Small intestine (tissue), 16 donors: ENCODE results near the gene PPM1B. TPM values are rescaled to one million over a fixed set of nuclear protein-coding genes. Genes with fewer than 3 reads are reported as not detected.

ENCODE experiments used
- DNase-seq, 2 donors: peaks; one replicate each; pipeline versions ENCODE4 v3.0.0 to v3.0.0-alpha.2; 2013
- FAIRE-seq: peaks from 2 replicates; lab custom pipeline; 2012; peaks lifted over from hg19 to GRCh38; lab: Jason Lieb, UNC
- H3K27ac ChIP-seq, 3 donors: one replicate each; pipeline ENCODE4 v1.5.1; 2013; ENCODE audit warnings: low read length in 2 of 3, mild to moderate bottlenecking in 2 of 3, control low read depth in 1 of 3, inconsistent platforms in 1 of 3, low read depth in 1 of 3, moderate library complexity in 1 of 3
- H3K27me3 ChIP-seq, 3 donors: one replicate each; pipeline ENCODE4 v1.6.1; 2013; ENCODE audit warnings: low read length in 3 of 3, inconsistent platforms in 1 of 3; ENCODE audit not compliant: control insufficient read depth in 3 of 3, insufficient read depth in 3 of 3
- H3K36me3 ChIP-seq, 3 donors: one replicate each; pipeline ENCODE4 v1.6.1; 2013; ENCODE audit warnings: low read length in 3 of 3, inconsistent platforms in 1 of 3, low read depth in 1 of 3, mild to moderate bottlenecking in 1 of 3, moderate library complexity in 1 of 3; ENCODE audit not compliant: control insufficient read depth in 3 of 3, insufficient read depth in 2 of 3
- H3K4me1 ChIP-seq, 3 donors: one replicate each; pipeline ENCODE4 v1.6.1; 2013; ENCODE audit warnings: low read length in 2 of 3, inconsistent platforms in 1 of 3, low read depth in 1 of 3, mild to moderate bottlenecking in 1 of 3, moderate library complexity in 1 of 3; ENCODE audit not compliant: control insufficient read depth in 3 of 3, insufficient read depth in 2 of 3
- H3K4me3 ChIP-seq, 3 donors: one replicate each; pipeline ENCODE4 v1.5.1; 2013; ENCODE audit warnings: low read length in 3 of 3, control low read depth in 1 of 3, inconsistent platforms in 1 of 3, low read depth in 1 of 3, mild to moderate bottlenecking in 1 of 3, moderate library complexity in 1 of 3
- H3K9me3 ChIP-seq, 2 donors: one replicate each; pipeline ENCODE4 v1.6.1; 2013; ENCODE audit warnings: low read depth in 1 of 2, low read length in 1 of 2; ENCODE audit not compliant: control insufficient read depth in 2 of 2, insufficient read depth in 1 of 2
- WGBS, 3 donors: extraction: QIAGEN DNeasy Blood & Tissue Kit; methylation state at CpG; one replicate each; pipeline ENCODE4 v1.1.7; 2013; 5-methylcytosine and 5-hydroxymethylcytosine counted together
- long read RNA-seq, 10 donors: transcript quantifications; one replicate each; lab custom pipeline, GENCODE V29; 2026
- polyA plus RNA-seq, 4 donors: library from polyadenylated mRNA; stranded (reverse) in 3 of 4; unstranded in 1 of 4; fragments of 200-250 nt in 3 of 4; fragments of 120-200 nt in 1 of 4; gene quantifications; one replicate each; pipeline versions ENCODE4 v1.2.1 to v1.2.3, GENCODE V29; 2013
- donor health status: healthy with polysubstance abuse.
- donor health status: control.
- donor health status: control.
- donor health status: Bipolar disorder and iron deficiency.
- donor health status: healthy.

The PPM1B gene
- 10 to 100 TPM; 24.3 to 38.9 (median 28.4) TPM for polyA plus RNA-seq
- long read RNA-seq, donor 1 = 0 reads
- long read RNA-seq, donor 2, partial matches to known transcripts = 0 of 3 reads
- long read RNA-seq, donor 2, other reads (novel, unspliced or antisense) = 0 of 3 reads
- long read RNA-seq, donor 3, partial matches to known transcripts = 5 of 10 reads
- long read RNA-seq, donor 3, other reads (novel, unspliced or antisense) = 0 of 10 reads
- long read RNA-seq, donor 4 = 0 reads
- long read RNA-seq, donor 5 = 0 reads
- long read RNA-seq, donor 6, partial matches to known transcripts = 0 of 2 reads
- long read RNA-seq, donor 6, other reads (novel, unspliced or antisense) = 0 of 2 reads
- long read RNA-seq, donor 7 = 0 reads
- long read RNA-seq, donor 8 = 0 reads
- long read RNA-seq, donor 9, partial matches to known transcripts = 0 of 1 reads
- long read RNA-seq, donor 9, other reads (novel, unspliced or antisense) = 0 of 1 reads
- long read RNA-seq, donor 10, transcript PPM1B-201 (6 exons, 2,606 nt) = major isoform, 8 of 11 reads
- long read RNA-seq, donor 10, partial matches to known transcripts = 0 of 11 reads
- long read RNA-seq, donor 10, other reads (novel, unspliced or antisense) = 0 of 11 reads

DNA sequence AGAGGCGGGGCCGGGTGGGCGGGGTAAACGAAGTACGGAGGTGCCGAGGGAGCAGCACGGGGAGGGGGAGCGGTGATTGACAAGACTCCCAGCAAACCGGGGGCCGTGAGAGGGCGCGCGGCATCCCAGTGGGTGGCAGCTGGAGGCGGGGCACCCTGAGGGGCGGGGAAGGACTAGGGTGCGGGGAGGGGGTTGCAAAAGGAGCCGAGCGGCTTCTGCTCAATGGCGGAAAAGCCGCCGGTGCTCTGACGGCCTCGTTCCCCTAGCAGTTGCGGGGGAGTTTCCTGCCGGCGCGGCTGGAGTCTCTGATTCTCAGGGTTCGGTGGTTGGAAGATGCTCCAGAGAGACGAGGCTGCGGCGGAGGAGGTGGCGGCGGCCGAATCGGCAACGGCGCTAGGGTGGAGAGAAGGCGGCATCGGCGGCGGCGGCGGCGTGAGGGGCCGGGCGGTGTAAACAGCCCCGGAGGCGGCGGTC, at the start of gene PPM1B:
Gene PPM1B, plus strand, starts transcription at position 195 of the 474 bp plus-strand sequence. CDS start 32,325 bp downstream, outside the sequence.
- H3K4me1 ChIP-seq = peaks cover 0 to 8% (median 0%) of the 10 kb centered on the region in 3 donors
- FAIRE-seq (no peak), DNase-seq (peak in 1 of 2 donors; percentile 99)
- WGBS, 3 donors = 0 to 1% (median 1%) methylated on average over 32 to 49 of the region's 49 CpGs
- H3K36me3 ChIP-seq = no peaks in the 10 kb centered on the region
- H3K27me3 ChIP-seq = peaks cover 0 to 2% (median 0%) of the 10 kb centered on the region in 3 donors
- H3K27ac ChIP-seq = peak within 1 kb of the TSS; percentile 94 to 100 (median 97)
- peaks cover 0 to 6% of the 10 kb centered on the region in 2 donors for H3K9me3 ChIP-seq
- peak within 1 kb of the TSS; percentile 90 to 98 (median 93) for H3K4me3 ChIP-seq

- H3K9me3 ChIP-seq = no peaks in the 10 kb centered on the region
- H3K27ac ChIP-seq = no peak overlapping the region
- DNase-seq = no peak
- H3K4me1 ChIP-seq = no peaks in the 10 kb centered on the region
- H3K36me3 ChIP-seq = no peaks in the 10 kb centered on the region
- no peaks in the 10 kb centered on the region for H3K27me3 ChIP-seq
- no peak overlapping the region for H3K4me3 ChIP-seq
- FAIRE-seq = no peak
These were observed 48.8 kb upstream of the PPM1B start for GRCh38 chr2:44119878-44120277.

DNA sequence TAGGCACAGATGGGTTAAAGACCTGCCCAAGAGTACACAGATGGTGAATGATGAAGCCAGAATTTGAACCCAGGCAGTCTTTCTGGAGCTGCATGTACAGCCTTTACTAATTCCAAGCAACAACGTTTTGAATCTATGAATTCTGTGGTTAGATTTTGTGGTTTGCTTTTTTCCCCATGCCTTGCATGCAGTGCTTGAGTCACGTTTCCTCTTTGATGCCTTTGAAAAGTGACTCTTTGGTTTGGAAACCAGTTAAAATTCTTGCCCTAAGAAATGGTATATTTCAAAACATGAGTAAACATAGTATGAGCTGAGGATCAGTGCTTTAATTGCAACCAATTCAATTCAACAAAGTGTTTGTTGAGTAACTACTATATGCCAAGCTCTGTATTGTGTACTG, 48.2 kb upstream of the PPM1B start:
- Histone ChIP-seq H3K36me3 (no peaks in the 10 kb centered on the region), H3K27me3 (no peaks in the 10 kb centered on the region), H3K27ac (no peak overlapping the region), H3K9me3 (no peaks in the 10 kb centered on the region), H3K4me1 (no peaks in the 10 kb centered on the region), H3K4me3 (no peak overlapping the region)
- DNase-seq = no peak
- 54 to 66% (median 64%) methylated on average over 2 of the region's 2 CpGs for WGBS, 3 donors
- no peak for FAIRE-seq

DNA sequence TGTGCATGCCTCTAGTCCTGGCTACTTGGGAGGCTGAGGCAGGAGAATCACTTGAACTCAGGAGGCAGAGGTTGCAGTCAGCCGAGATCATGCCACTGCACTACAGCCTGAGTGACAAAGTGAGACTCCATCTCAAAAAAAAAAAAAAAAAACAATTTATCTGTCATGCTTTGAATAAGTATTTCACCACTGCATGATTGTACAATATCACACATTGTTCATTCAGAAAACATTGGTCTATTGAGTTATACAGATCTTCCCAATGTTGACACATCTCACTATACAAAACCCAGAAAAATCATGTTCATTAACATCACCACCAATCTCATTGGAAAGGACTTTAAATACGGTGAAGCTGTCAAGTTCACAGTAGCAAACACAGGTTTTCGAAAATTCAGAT, 46.8 kb upstream of the PPM1B start:
- Histone ChIP-seq H3K27ac (no peak overlapping the region), H3K27me3 (no peaks in the 10 kb centered on the region), H3K4me3 (no peak overlapping the region), H3K9me3 (no peaks in the 10 kb centered on the region), H3K4me1 (no peaks in the 10 kb centered on the region), H3K36me3 (no peaks in the 10 kb centered on the region)
- FAIRE-seq (no peak), DNase-seq (no peak)
- WGBS, 3 donors = 80 to 93% (median 86%) methylated on average over 3 of the region's 3 CpGs

DNA sequence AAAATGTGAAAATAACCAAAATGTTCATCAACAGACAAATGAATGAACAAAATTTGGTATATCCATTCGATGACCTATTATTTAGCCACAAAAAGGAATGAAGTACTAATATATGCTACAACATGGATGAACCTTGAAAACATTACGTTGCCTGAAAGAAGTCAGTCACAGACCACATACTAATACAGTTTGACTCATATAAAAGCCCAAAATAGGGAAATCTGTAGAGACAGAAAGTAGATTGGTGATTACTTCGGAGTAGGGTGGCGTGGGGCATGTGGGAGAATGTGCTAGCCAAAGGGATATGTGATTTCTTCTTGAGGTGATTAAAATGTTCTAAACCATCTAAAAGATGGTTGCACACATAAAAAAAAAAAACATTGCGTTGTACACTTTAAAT, 44.2 kb upstream of the PPM1B start:
- no peaks in the 10 kb centered on the region for H3K4me1 ChIP-seq
- H3K4me3 ChIP-seq = no peak overlapping the region
- H3K27me3 ChIP-seq = no peaks in the 10 kb centered on the region
- 65 to 76% (median 75%) methylated on average over 5 of the region's 5 CpGs for WGBS, 3 donors
- no peaks in the 10 kb centered on the region for H3K9me3 ChIP-seq
- H3K36me3 ChIP-seq = no peaks in the 10 kb centered on the region
- no peak for FAIRE-seq
- no peak for DNase-seq
- no peak overlapping the region for H3K27ac ChIP-seq

DNA sequence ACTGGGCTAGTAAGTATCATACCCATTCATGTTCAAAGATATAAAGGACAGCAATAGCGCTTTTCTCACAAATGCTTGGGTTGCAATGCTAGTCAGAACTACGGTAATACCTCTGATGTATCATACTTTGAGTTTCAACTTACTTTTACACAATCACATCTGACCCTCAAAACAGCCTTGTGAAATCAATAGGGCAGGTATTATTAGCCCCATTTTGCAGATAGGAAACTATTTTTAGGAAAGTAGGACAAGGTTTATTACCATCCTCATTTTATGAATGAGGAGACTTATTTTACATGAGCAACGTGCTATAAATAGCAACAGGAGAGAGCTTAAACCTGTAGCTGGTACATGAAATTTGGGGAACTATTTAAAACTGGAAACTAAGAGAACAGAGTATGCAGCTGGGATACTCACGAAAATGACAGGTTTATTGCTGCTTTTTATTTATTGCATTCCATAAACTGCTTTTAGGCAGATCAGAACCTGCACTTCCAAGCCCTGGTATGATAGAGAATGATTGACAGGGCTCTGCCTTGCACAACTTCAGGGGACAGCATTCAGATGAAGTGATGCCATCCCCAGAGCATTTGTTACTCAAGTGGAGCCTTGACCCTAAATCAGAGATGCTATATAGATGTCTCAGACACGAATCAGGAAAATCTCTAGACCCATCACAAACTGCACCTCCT, 42.4 kb upstream of the PPM1B start:
- FAIRE-seq (no peak), DNase-seq (peak; percentile 51 to 53)
- no peaks in the 10 kb centered on the region for H3K9me3 ChIP-seq
- H3K27ac ChIP-seq = no peak overlapping the region
- WGBS, 3 donors = 25 to 49% (median 39%) methylated on average over 5 of the region's 5 CpGs
- no peaks in the 10 kb centered on the region for H3K27me3 ChIP-seq
- no peaks in the 10 kb centered on the region for H3K4me1 ChIP-seq
- no peak overlapping the region for H3K4me3 ChIP-seq
- H3K36me3 ChIP-seq = no peaks in the 10 kb centered on the region

GRCh38 chr2:44130441-44130840, 38.2 kb upstream of the PPM1B start:
- WGBS, 3 donors = 68 to 77% (median 69%) methylated on average over 4 of the region's 4 CpGs
- H3K9me3 ChIP-seq = peaks cover 0 to 2% of the 10 kb centered on the region in 2 donors
- H3K36me3 ChIP-seq = no peaks in the 10 kb centered on the region
- H3K4me3 ChIP-seq = no peak overlapping the region
- no peak overlapping the region for H3K27ac ChIP-seq
- DNase-seq (no peak), FAIRE-seq (no peak)
- no peaks in the 10 kb centered on the region for H3K27me3 ChIP-seq
- no peaks in the 10 kb centered on the region for H3K4me1 ChIP-seq

- Histone ChIP-seq H3K36me3 (no peaks in the 10 kb centered on the region), H3K9me3 (peaks cover 0 to 2% of the 10 kb centered on the region in 2 donors), H3K27me3 (no peaks in the 10 kb centered on the region), H3K4me1 (no peaks in the 10 kb centered on the region), H3K27ac (no peak overlapping the region), H3K4me3 (no peak overlapping the region)
- DNase-seq (no peak), FAIRE-seq (no peak)
These were observed 37.5 kb upstream of the PPM1B start for GRCh38 chr2:44131177-44131576.
